GM20431 (cell line): ENCODE measurements around the gene TBC1D14.
"Not testable (repeated sequence)": the region's sequence is repeated elsewhere in the genome, so short reads cannot be mapped to it uniquely, and the experiment has no call there.

Source experiments
- in situ Hi-C: fragments of 300-500 bp; cut with MseI, MboI; formaldehyde crosslinking; loops from one replicate; pipeline ENCODE4 v1.15.0; 2020; ENCODE audit warnings: low sequenced_read_pairs; ENCODE audit not compliant: unreplicated experiment

TBC1D14 gene

DNA sequence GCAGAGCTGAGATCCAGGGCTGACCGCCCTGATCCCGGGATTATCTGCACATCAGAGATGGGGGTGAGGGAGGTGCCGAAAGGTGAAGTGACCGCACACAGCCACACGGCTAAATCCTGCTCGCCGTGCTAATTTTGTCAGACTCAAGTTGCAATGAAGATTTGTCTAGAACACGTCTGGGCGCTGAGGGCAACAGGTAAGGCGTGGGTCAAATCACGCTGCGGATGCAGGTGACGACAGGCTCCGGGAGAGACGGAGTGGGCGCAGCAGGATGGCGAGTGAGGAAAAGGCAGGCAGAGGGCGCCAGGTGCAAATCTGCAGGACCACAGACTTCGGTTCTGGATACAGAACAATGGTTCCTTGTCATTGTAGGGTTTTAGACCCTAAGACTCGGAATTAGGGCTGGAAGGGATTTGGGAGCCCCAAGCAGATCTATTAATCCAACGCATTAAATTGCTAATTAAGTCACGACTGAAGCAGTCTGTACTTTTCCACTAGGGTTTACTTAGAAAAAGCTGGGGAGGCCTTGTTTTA, 1.9 kb upstream of the TBC1D14 start:
- in situ Hi-C loops = no loop called here

DNA sequence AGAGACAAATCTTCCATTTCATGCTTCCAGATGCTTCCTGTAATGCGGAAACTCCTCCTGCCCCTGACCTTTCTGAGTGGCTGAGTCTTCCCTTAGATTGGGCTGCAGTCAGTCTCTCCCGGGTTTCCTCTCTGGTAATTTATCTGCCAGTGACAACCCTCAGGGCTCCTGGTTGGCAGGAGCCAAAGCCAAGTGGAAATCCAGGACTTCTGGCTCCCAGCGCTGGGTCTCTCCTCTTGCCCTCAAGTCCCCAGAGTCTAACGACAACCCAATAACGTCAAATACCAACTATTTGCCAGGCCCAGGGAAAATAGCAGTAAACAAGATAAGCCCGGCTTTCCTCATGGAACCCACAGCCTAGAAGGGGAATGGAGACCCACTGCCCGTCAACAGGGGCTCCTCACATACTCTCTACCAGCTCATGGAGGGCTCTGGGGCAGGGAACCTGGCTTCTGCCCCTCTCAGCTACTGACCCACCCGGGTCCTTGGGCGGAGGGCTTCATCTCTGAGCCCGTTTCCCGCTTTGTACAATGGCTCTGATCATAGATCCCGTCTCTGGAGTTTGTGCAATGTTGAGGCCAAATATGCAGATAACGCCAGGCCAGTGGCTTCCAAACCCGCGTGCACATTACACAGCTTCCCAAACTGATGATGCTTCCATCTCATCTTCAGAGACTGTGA, 1.1 kb upstream of the TBC1D14 start:
- in situ Hi-C loops = no loop called here

GRCh38 chr4:6909970-6910339, 329 bp downstream of the TBC1D14 start:
- in situ Hi-C loops = no loop called here

DNA sequence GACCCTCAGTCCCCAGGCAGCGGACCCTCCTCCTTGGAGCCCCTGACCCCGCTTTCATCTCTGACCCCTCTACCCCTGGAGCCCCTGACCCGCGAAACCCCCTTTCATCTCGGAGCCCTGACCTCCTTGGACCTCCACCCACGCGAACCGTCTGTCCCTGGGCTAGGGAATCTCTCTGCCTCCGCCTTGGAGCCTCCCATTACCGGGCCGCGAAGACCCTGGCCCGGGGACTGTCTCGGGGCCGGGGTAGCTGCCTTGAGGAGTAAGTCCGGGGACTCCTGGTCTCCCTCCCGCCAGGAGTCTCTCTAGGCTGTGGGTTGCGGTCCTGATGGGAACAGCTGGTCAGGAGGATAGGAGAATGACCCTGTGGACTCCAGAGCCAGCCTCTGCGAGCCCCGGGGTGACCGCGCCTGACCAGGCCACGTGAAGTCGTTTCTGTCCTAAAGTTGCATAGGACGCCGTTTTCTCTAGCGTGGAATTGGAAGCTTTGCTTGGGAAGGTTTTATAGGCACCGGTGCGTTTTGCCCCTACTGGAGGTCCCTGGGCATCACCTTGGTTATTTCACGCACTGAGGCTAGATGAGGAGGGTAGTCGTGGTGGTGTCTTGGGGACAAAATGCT, 824 bp downstream of the TBC1D14 start:
- in situ Hi-C loops = no loop called here

DNA sequence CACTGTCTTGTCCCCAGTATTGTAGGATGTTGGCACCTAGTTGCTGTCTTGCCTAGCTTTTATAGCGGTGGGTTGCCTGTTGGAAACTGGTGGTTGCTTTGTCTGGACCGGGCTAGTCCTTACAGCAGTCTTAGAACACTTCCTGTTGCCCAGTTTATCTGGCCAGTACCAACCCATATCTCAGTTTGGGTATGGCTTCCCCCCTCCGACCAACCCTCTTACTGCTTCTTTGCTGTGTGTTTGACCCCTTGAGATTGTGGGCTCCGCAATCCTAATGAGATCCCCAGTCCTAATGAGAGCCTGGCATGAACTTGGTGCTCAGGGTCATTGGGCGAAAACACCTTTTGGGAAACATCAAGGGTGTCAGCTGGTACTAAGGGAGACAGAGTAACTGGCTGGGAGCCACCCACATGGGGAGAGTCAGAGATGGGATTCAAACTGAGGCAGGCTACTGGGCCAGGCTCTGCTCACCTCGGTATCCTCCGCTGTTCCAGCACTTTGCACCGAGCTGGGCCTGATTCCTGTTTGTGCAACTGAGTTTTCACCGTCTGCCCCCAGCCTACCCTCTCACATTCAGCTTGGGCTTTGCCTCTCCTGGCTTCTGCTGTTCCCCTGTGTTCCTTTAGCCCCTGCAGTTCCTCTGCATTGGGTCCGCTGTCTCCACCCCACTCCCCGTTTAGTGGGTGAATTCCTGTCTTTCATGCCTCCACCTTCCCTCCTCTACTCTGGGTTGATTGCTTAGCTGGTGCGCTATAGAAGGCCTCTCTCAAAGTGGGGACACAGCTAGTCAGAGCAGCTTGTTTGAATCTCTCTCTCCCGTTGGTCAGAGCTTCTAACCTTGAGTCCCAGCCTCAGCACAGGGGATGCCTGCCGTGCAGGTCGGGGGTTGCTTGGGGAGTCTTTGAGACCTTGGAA, 1.6 kb downstream of the TBC1D14 start:
- in situ Hi-C loops = no loop called here

DNA sequence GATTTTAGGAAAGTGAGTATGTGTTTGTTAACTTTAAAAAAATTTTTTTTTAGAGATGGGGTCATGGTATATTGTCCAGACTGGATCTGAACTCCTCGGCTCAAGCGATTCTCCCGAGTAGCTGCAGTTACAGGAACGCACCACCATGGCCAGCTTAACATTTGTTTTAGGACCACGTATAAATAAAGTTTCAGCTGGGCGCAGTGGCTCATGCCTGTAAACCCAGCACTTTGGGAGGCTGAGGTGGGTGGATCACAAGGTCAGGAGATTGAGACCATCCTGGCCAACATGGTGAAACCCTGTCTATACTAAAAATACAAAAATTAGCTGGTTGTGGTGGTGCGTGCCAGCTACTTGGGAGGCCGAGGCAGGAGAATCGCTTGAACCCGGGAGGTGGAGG, 2.3 kb downstream of the TBC1D14 start:
- in situ Hi-C loops = not testable (repeated sequence)

GRCh38 chr4:6912441-6912840, 2.8 kb downstream of the TBC1D14 start:
- in situ Hi-C loops = no loop called here

DNA sequence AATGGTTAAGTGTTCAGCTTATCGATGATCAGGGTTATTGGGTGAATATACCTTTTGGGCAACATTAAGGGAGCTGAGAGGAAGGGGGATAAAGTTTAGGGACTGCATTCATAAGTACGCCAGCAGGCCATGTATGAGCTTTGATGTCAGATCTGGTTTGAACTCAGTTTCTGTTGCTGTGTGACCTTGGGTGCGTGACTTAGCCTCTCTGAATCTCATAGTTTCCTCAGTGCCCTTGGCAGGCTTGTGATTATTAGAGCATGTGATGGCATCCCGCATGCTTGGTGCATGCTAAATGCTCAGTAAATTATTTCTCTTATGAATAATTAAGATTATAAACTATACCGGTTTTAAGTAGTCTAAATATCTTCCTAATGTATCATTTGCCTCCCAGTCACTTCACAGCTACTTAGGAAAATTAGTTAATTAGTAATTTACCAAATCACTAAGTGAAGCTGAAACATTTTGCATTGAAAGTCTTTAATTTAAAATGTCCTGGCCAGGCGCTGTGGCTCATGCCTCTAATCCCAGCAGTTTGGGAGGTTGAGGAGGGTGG, 3.8 kb downstream of the TBC1D14 start:
- in situ Hi-C loops = no loop called here

- in situ Hi-C loops = no loop called here
These were observed 4.8 kb downstream of the TBC1D14 start for GRCh38 chr4:6914448-6914847.

DNA sequence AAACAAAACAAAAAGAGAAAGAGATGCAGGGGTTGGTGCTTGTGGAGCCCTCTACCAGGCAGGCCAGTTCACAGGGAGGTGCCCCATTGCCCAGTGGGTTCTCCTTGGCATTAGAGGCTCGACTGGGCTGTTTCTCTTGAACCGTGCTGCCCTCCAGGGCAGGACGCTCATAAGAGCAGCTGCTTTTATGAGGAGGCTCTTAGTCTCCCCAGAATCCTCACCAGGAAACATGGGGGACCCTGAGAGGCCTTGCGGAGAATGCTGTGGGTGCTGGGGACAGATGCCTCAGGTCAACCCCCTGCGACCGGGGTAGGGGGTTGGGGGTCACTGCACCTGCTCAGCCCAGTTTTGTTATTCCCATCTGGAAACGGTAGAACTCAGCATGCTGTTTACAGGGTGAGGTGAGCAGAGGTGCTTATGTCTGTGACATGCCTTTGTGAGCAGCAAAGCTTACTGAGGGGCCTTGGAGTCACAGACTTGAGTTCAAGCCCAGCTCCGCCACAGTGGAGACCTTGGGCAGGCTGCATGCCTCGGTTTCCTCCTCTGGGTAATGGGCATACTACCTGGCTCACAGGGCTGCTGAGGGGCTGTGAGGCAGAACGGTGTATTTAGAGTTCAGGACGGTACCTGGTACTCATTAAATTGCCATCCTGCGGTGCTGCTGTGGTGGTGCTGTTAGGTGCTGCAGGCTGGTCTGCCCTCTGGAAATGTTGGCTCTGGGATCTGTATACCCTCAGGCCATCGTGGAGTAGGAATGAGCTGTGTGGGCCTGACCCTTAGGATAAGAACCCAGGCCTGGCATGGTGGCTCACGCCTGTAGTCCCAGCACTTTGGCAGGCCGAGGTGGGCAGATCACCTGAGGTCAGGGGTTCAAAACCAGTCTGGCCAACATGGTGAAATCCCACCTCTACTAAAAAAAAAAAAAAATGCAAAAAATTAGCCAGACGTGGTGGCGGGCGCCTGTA, 5.7 kb downstream of the TBC1D14 start:
- in situ Hi-C loops = no loop called here

- in situ Hi-C loops = no loop called here
These were observed 6.5 kb downstream of the TBC1D14 start for GRCh38 chr4:6916069-6916586.

- in situ Hi-C loops = no loop called here
These were observed 7.2 kb downstream of the TBC1D14 start for GRCh38 chr4:6916587-6917460.

- in situ Hi-C loops = no loop called here
These were observed 8.0 kb downstream of the TBC1D14 start for GRCh38 chr4:6917461-6918271.

GRCh38 chr4:6918338-6918737, 8.7 kb downstream of the TBC1D14 start:
- in situ Hi-C loops = no loop called here

DNA sequence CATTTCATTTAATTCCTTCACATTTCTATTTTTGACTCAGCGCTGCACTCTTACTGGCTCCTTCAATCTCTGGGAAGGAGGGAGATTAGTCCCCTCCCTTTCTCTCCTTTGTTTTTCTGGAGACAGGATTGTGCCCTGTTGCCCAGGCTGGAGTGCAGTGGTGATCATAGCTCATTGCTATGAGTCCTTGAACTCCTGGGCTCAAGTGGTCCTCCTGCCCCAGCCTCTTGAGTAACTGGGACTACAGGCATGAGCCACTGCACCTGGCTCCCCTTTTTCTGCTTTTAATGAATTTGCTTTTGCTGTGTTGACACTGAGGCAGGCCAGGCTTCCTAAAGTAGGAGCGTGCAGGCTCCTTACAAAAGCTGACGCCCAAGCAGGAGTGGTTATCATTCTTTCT, 10.5 kb downstream of the TBC1D14 start:
- in situ Hi-C loops = no loop called here

DNA sequence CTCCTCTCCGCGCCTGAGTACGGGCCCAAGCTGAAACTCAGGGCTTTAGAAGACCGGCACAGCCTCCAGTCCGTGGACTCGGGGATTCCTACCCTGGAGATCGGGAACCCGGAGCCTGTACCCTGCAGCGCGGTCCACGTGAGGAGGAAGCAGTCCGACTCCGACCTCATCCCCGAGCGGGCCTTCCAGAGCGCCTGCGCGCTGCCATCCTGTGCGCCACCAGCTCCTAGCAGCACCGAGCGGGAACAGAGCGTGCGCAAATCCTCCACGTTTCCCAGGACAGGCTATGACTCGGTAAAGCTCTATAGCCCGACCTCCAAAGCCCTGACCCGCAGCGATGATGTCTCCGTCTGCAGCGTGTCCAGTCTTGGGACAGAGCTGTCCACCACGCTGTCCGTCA, 13.9 kb downstream of the TBC1D14 start:
- in situ Hi-C loops = no loop called here

GRCh38 chr4:6924361-6924779, 14.7 kb downstream of the TBC1D14 start:
- in situ Hi-C loops = no loop called here
